H1 (cell line): ENCODE data around the gene SLC25A26. TPM values are rescaled to one million over a fixed set of nuclear protein-coding genes. Genes with fewer than 3 reads are reported as not detected.

Experiments used
- CTCF ChIA-PET: fragments of 300-600 bp; sonication (Branson Sonifier 250); formaldehyde crosslinking; loops from one replicate; lab custom pipeline; 2021; ENCODE audit not compliant: partially characterized antibody; lab: Charles Lee
- POLR2A ChIA-PET: fragments of 300-600 bp; sonication (Branson Sonifier 250); formaldehyde crosslinking; loops from one replicate; lab custom pipeline; 2021; ENCODE audit warnings: inconsistent platforms; ENCODE audit not compliant: partially characterized antibody; lab: Charles Lee
- DNase-seq, 2 experiments: peaks; one replicate each; pipeline versions ENCODE4 v3.0.0 to v3.0.0-alpha.2; 2010 to 2022; ENCODE audit warnings: low spot score in 2 of 2, low read depth in 1 of 2, mixed read lengths in 1 of 2
- FAIRE-seq: peaks from 2 replicates; lab custom pipeline; 2011; peaks lifted over from hg19 to GRCh38; lab: Jason Lieb, UNC
- H2AFZ ChIP-seq: 2 replicates; pipeline ENCODE4 v1.8.1; 2012; ENCODE audit warnings: low read length, inconsistent platforms
- H2AK5ac ChIP-seq: 2 replicates; pipeline ENCODE4 v1.6.1; 2013; ENCODE audit warnings: low read depth, low read length
- H2BK120ac ChIP-seq: replicated peaks from 2 replicates; pipeline ENCODE3; 2013; ENCODE audit warnings: low read depth, low read length, inconsistent platforms
- H2BK12ac ChIP-seq: 2 replicates; pipeline ENCODE4 v1.6.1; 2013; ENCODE audit warnings: low read depth, low read length
- H2BK15ac ChIP-seq: 2 replicates; pipeline ENCODE4 v1.6.1; 2013; ENCODE audit warnings: low read length
- H2BK20ac ChIP-seq: 2 replicates; pipeline ENCODE4 v1.6.1; 2013; ENCODE audit warnings: low read length
- H2BK5ac ChIP-seq: 2 replicates; pipeline ENCODE4 v1.6.1; 2013; ENCODE audit warnings: low read depth, low read length
- H3K14ac ChIP-seq: 2 replicates; pipeline ENCODE4 v1.6.1; 2013; ENCODE audit warnings: inconsistent platforms; ENCODE audit not compliant: insufficient read length
- H3K18ac ChIP-seq: 2 replicates; pipeline ENCODE4 v1.6.1; 2013; ENCODE audit warnings: low read length; ENCODE audit errors: extremely low read depth
- H3K23ac ChIP-seq: 2 replicates; pipeline ENCODE4 v1.6.1; 2013; ENCODE audit warnings: inconsistent platforms; ENCODE audit not compliant: insufficient read length
- H3K23me2 ChIP-seq: 2 replicates; pipeline ENCODE4 v1.6.1; 2013; ENCODE audit warnings: low read depth, low read length
- H3K27ac ChIP-seq: 2 replicates; pipeline ENCODE4 v1.6.1; 2011; ENCODE audit warnings: low read depth, low read length, inconsistent platforms
- H3K27me3 ChIP-seq, 4 experiments: replicated peaks in 1 of 4; 1 replicate in 1 of 4; 2 replicates in 3 of 4; pipeline versions ENCODE4 v1.6.1 to v1.8.1; 2011 to 2013; ENCODE audit warnings: low read length in 3 of 4, mild to moderate bottlenecking in 3 of 4, inconsistent platforms in 2 of 4, mixed read lengths in 2 of 4, moderate library complexity in 1 of 4; ENCODE audit not compliant: control insufficient read depth in 3 of 4, insufficient read depth in 3 of 4; ENCODE audit errors: extremely low read depth in 1 of 4
- H3K36me3 ChIP-seq, 4 experiments: 2 replicates each; pipeline versions ENCODE4 v1.6.1 to v1.8.1; 2011 to 2013; ENCODE audit warnings: mild to moderate bottlenecking in 4 of 4, low read length in 3 of 4, moderate library complexity in 2 of 4, control low read depth in 1 of 4, inconsistent platforms in 1 of 4; ENCODE audit not compliant: insufficient read depth in 4 of 4, control insufficient read depth in 2 of 4
- H3K4ac ChIP-seq: replicated peaks from 2 replicates; pipeline ENCODE3; 2013; ENCODE audit warnings: low read length, low read depth, mixed read lengths, inconsistent platforms; ENCODE audit not compliant: insufficient read length
- H3K4me1 ChIP-seq, 4 experiments: replicated peaks in 1 of 4; 1 replicate in 1 of 4; 2 replicates in 3 of 4; pipeline versions ENCODE4 v1.6.1 to v1.8.1; 2011 to 2013; ENCODE audit warnings: low read length in 3 of 4, inconsistent platforms in 2 of 4, mixed read lengths in 1 of 4; ENCODE audit not compliant: insufficient read depth in 4 of 4, control insufficient read depth in 3 of 4
- H3K4me2 ChIP-seq, 2 experiments: 2 replicates each; pipeline versions ENCODE4 v1.6.1 to v1.8.1; 2011 to 2013; ENCODE audit warnings: low read depth in 2 of 2, low read length in 2 of 2, control low read depth in 1 of 2, inconsistent platforms in 1 of 2, mild to moderate bottlenecking in 1 of 2; ENCODE audit not compliant: insufficient read depth in 1 of 2
- H3K4me3 ChIP-seq, 4 experiments: fragments of 200-600, 300-600 bp in 1 of 4; sonication (generic), shearing (Covaris generic), sonication (Bioruptor Twin) in 1 of 4; 2 replicates each; pipeline versions ENCODE4 v1.5.1 to v1.8.1; 2011 to 2016; ENCODE audit warnings: low read length in 4 of 4, low read depth in 3 of 4, control low read depth in 2 of 4, inconsistent platforms in 2 of 4, mild to moderate bottlenecking in 2 of 4, mixed read lengths in 1 of 4, moderate library complexity in 1 of 4; ENCODE audit not compliant: insufficient read depth in 2 of 4; ENCODE audit errors: extremely low read depth in 1 of 4
- H3K56ac ChIP-seq: replicated peaks from 2 replicates; pipeline ENCODE3; 2013; ENCODE audit warnings: low read depth, mild to moderate bottlenecking, mixed read lengths, low read length, inconsistent platforms; ENCODE audit not compliant: insufficient read length
- H3K79me1 ChIP-seq: 2 replicates; pipeline ENCODE4 v1.6.1; 2013; ENCODE audit warnings: low read depth, low read length, control low read depth
- H3K79me2 ChIP-seq, 2 experiments: 2 replicates each; pipeline versions ENCODE4 v1.6.1 to v1.8.1; 2012 to 2013; ENCODE audit warnings: low read length in 2 of 2, mild to moderate bottlenecking in 2 of 2, inconsistent platforms in 1 of 2; ENCODE audit not compliant: insufficient read depth in 2 of 2, control insufficient read depth in 1 of 2
- H3K9ac ChIP-seq, 4 experiments: replicated peaks in 1 of 4; 1 replicate in 1 of 4; 2 replicates in 3 of 4; pipeline versions ENCODE4 v1.6.1 to v1.8.1; 2011 to 2013; ENCODE audit warnings: low read depth in 3 of 4, low read length in 3 of 4, control low read depth in 2 of 4, mild to moderate bottlenecking in 2 of 4, moderate library complexity in 2 of 4, inconsistent platforms in 1 of 4; ENCODE audit errors: extremely low read depth in 1 of 4
- H3K9me3 ChIP-seq, 2 experiments: 2 replicates each; pipeline versions ENCODE4 v1.6.1 to v1.8.1; 2012 to 2013; ENCODE audit warnings: mild to moderate bottlenecking in 2 of 2, moderate library complexity in 2 of 2, control low read depth in 1 of 2, inconsistent platforms in 1 of 2, low read depth in 1 of 2, low read length in 1 of 2, mixed read lengths in 1 of 2; ENCODE audit not compliant: insufficient read depth in 2 of 2
- H4K20me1 ChIP-seq, 2 experiments: replicated peaks in 1 of 2; 2 replicates each; pipeline versions ENCODE3 to v1.8.1; 2011 to 2013; ENCODE audit warnings: inconsistent platforms in 2 of 2, low read length in 2 of 2, mild to moderate bottlenecking in 1 of 2; ENCODE audit not compliant: insufficient read depth in 2 of 2, control insufficient read depth in 1 of 2
- H4K5ac ChIP-seq: 2 replicates; pipeline ENCODE4 v1.6.1; 2013; ENCODE audit warnings: low read length, low read depth, mixed read lengths, inconsistent platforms; ENCODE audit not compliant: insufficient read length
- H4K8ac ChIP-seq: 2 replicates; pipeline ENCODE4 v1.8.0; 2013; ENCODE audit warnings: mild to moderate bottlenecking, moderate library complexity, low read length, inconsistent platforms; ENCODE audit not compliant: insufficient read depth; ENCODE audit errors: extremely low read depth
- H4K91ac ChIP-seq: replicated peaks from 2 replicates; pipeline ENCODE3; 2013; ENCODE audit warnings: low read length, mixed read lengths, inconsistent platforms; ENCODE audit not compliant: insufficient read length
- ASH2L ChIP-seq: fragments of 200-600, 300-600 bp; sonication (generic); IDR thresholded peaks from one replicate; pipeline ENCODE4 v1.7.1; 2017; ENCODE audit warnings: low read length
- BACH1 ChIP-seq: IDR thresholded peaks from 2 replicates; pipeline ENCODE4 v1.6.1; 2012; ENCODE audit warnings: low read length, improper control_type of control experiment
- BRCA1 ChIP-seq: IDR thresholded peaks from 2 replicates; pipeline ENCODE4 v1.6.1; 2012; ENCODE audit warnings: low read depth, low read length, improper control_type of control experiment
- CBX5 ChIP-seq: fragments of 300-800, 300-1000 bp; sonication (generic); IDR thresholded peaks from 2 replicates; pipeline ENCODE4 v1.7.1; 2016; ENCODE audit warnings: antibody characterized with exemption, low read length, low read depth
- CREB1 ChIP-seq: IDR thresholded peaks from 2 replicates; pipeline ENCODE4 v1.6.1; 2012; ENCODE audit warnings: inconsistent platforms
- HDAC2 ChIP-seq, 2 experiments: fragments of 300-600 bp in 1 of 2; sonication (generic) in 1 of 2; IDR thresholded peaks; 2 replicates each; pipeline ENCODE4 v1.6.1; 2011 to 2012; ENCODE audit warnings: low read depth in 2 of 2, low read length in 2 of 2, mild to moderate bottlenecking in 2 of 2, moderate library complexity in 2 of 2, borderline replicate concordance in 1 of 2, inconsistent platforms in 1 of 2
- HDAC6 ChIP-seq: IDR thresholded peaks from one replicate; pipeline ENCODE4 v1.7.1; 2012; ENCODE audit warnings: low read depth, mild to moderate bottlenecking, inconsistent platforms, low read length, moderate library complexity
- KDM1A ChIP-seq: fragments of 200-600, 300-600 bp; sonication (generic); IDR thresholded peaks from 2 replicates; pipeline ENCODE4 v1.7.1; 2016; ENCODE audit warnings: mild to moderate bottlenecking, low read length, borderline replicate concordance
- SIRT6 ChIP-seq: IDR thresholded peaks from one replicate; pipeline ENCODE4 v1.7.1; 2012; ENCODE audit warnings: low read length, inconsistent platforms
- SUZ12 ChIP-seq: fragments of 200-600 bp; sonication (generic); IDR thresholded peaks from 2 replicates; pipeline ENCODE4 v1.6.1; 2012; ENCODE audit warnings: mild to moderate bottlenecking, inconsistent platforms, low read length, moderate library complexity, mixed read lengths
- TAF7 ChIP-seq: optimal IDR thresholded peaks from 2 replicates; pipeline ENCODE3; 2011; ENCODE audit warnings: low read depth, mild to moderate bottlenecking, inconsistent platforms, low read length, moderate library complexity, borderline replicate concordance
- WGBS, 2 experiments: shearing (Covaris generic) in 1 of 2; methylation state at CpG; one replicate each; pipeline versions ENCODE4 v1.1.6 to v1.1.7; 2013 to 2015; ENCODE audit warnings: low lambda C conversion rate in 2 of 2, mixed read lengths in 2 of 2, inconsistent platforms in 1 of 2, low coverage in 1 of 2, missing lambda C conversion rate in 1 of 2; ENCODE audit not compliant: insufficient replicate concordance in 2 of 2, insufficient coverage in 1 of 2, insufficient read length in 1 of 2; ENCODE audit errors: extremely low coverage in 1 of 2, missing lambda C conversion rate in 1 of 2; 5-methylcytosine and 5-hydroxymethylcytosine counted together
- polyA plus RNA-seq, 7 experiments: library from polyadenylated mRNA; depleted of rRNA in 3 of 7; stranded (reverse) in 5 of 7; unstranded in 2 of 7; fragments of >200 nt in 5 of 7; fragments of 200-250 nt in 2 of 7; gene quantifications; 1 replicate in 5 of 7; 2 replicates in 1 of 7; 4 replicates in 1 of 7; pipeline versions ENCODE4 v1.2.1 to v1.2.3, GENCODE V29; 2011 to 2013; ENCODE audit warnings: missing spikeins in 2 of 7, mixed read lengths in 2 of 7
- total RNA-seq: library from RNA; stranded (reverse); fragmentation: NEBNext Ultra II Directional; extraction: Animal tissue kit (Norgen Biotek cat#: 25700); gene quantifications from 2 replicates; pipeline ENCODE4 v1.2.1, GENCODE V29; 2021
- TF ChIP-seq, protein P1 (sequence below): IDR thresholded peaks from 2 replicates; pipeline ENCODE4 v1.6.1; 2012; ENCODE audit warnings: low read length, inconsistent platforms

SLC25A26 gene
- total and polyA plus RNA-seq, 2 of the 8 experiments (the other 6 are each of a cell fraction or from before 2014, with no cell fraction given), result 30.0 to 37.0 TPM

DNA sequence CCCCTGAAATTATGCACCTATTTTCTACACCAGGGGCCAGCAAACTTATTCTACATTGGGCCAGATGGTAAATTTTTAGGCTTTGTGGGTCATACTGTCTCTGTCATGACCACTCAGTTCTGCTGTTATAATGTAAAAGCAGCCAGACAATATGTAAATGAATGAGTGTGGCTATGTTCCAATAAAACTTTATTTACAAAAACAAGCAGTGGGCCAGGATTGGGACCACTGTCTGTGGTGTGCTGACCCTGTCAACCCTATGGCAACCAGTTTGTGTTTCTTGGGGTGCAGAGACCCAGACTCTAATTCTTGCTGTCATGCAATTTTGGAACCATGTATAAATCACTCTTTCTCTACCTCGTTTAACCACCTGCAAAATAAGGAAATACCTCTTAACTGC, 205.3 kb downstream of the SLC25A26 start:
- no peaks in the 10 kb centered on the region for H3K27me3 ChIP-seq
- ChIA-PET POLR2A (no interaction called here), CTCF (interaction anchor here (1.4 kb wide), 1 partner anchor 19 kb away, joined by 5 read pairs; no protein-coding TSS in a partner anchor)
- DNase-seq (no peak), FAIRE-seq (no peak)
- H2AFZ ChIP-seq, result no peak overlapping the region
- 86% methylated on average over 1 of the region's 1 CpG; no CpG with 5 or more reads in 1 of the 2 experiments for WGBS, 2 experiments
- no peak overlapping the region for H2BK5ac ChIP-seq
- H3K79me2 ChIP-seq, result peaks cover 13 to 98% of the 10 kb centered on the region in 2 experiments
- H2BK20ac ChIP-seq, result no peak overlapping the region
- no peak overlapping the region for H2BK12ac ChIP-seq
- H3K9me3 ChIP-seq, result peaks cover 24 to 26% of the 10 kb centered on the region in 2 experiments
- H4K8ac ChIP-seq, result no peak overlapping the region
- H3K4ac ChIP-seq, result no peak overlapping the region
- no peak overlapping the region for H3K9ac ChIP-seq
- no peak overlapping the region for H3K56ac ChIP-seq
- H3K14ac ChIP-seq, result no peak overlapping the region
- no peak overlapping the region for H2BK15ac ChIP-seq
- H3K36me3 ChIP-seq, result peaks cover 0 to 39% (median 10%) of the 10 kb centered on the region in 4 experiments; a peak in 5 of 8 replicates
- no peak overlapping the region for H3K18ac ChIP-seq
- H3K4me3 ChIP-seq, result no peak overlapping the region
- H3K4me1 ChIP-seq, result peaks cover 0 to 22% (median 14%) of the 10 kb centered on the region in 4 experiments; a peak in 6 of 7 replicates
- no peak overlapping the region for H4K5ac ChIP-seq
- H4K20me1 ChIP-seq, result peaks cover 13 to 39% of the 10 kb centered on the region in 2 experiments
- H3K4me2 ChIP-seq, result no peak overlapping the region
- no peak overlapping the region for H3K23ac ChIP-seq
- no peak overlapping the region for H2AK5ac ChIP-seq
- H2BK120ac ChIP-seq, result no peak overlapping the region
- no peak overlapping the region for H4K91ac ChIP-seq
- no peak overlapping the region for H3K27ac ChIP-seq
- peaks cover 16% of the 10 kb centered on the region for H3K79me1 ChIP-seq
- H3K23me2 ChIP-seq, result no peaks in the 10 kb centered on the region
- TF ChIP-seq SUZ12 (no peak), ASH2L (no peak), BACH1 (no peak), CREB1 (no peak), TAF7 (no peak), HDAC2 (IDR thresholded peaks at IDR 0.05; ENCODE audit: borderline replicate concordance in 1 of 2, low read depth in 2 of 2, low read length in 2 of 2) (no peak), SIRT6 (no peak), BRCA1 (no peak), CBX5 (no peak), HDAC6 (no peak), KDM1A (no peak)
- TF ChIP-seq, protein P1, sequence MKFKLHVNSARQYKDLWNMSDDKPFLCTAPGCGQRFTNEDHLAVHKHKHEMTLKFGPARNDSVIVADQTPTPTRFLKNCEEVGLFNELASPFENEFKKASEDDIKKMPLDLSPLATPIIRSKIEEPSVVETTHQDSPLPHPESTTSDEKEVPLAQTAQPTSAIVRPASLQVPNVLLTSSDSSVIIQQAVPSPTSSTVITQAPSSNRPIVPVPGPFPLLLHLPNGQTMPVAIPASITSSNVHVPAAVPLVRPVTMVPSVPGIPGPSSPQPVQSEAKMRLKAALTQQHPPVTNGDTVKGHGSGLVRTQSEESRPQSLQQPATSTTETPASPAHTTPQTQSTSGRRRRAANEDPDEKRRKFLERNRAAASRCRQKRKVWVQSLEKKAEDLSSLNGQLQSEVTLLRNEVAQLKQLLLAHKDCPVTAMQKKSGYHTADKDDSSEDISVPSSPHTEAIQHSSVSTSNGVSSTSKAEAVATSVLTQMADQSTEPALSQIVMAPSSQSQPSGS, result no peak
